Mesothelial cell of epicardium (in vitro differentiated cells): ENCODE data around the gene COL25A1. TPM values are rescaled to one million over a fixed set of nuclear protein-coding genes. Genes with fewer than 3 reads are reported as not detected.

Source experiments
- DNase-seq, 2 experiments: peaks; one replicate each; pipeline ENCODE4 v3.0.0; 2021; ENCODE audit warnings: low spot score in 2 of 2; ENCODE audit not compliant: unreplicated experiment in 2 of 2
- H3K27ac Mint-ChIP-seq: 2 replicates; pipeline ENCODE4 v1.8.0; 2021; ENCODE audit warnings: mixed read lengths
- H3K27me3 Mint-ChIP-seq: 2 replicates; pipeline ENCODE4 v1.8.0; 2021; ENCODE audit warnings: low read depth, mixed read lengths
- H3K36me3 Mint-ChIP-seq: 2 replicates; pipeline ENCODE4 v1.8.0; 2021; ENCODE audit warnings: mixed read lengths
- H3K4me1 Mint-ChIP-seq: 2 replicates; pipeline ENCODE4 v1.8.0; 2021; ENCODE audit warnings: mixed read lengths
- H3K4me3 Mint-ChIP-seq: 2 replicates; pipeline ENCODE4 v1.8.0; 2021; ENCODE audit warnings: mild to moderate bottlenecking, moderate library complexity, mixed read lengths
- H3K9me3 Mint-ChIP-seq: 2 replicates; pipeline ENCODE4 v1.8.0; 2021; ENCODE audit warnings: mixed read lengths
- CTCF ChIP-seq: fragments of 200-600 bp; sonication (generic); IDR thresholded peaks from one replicate; pipeline ENCODE4 v1.5.0; 2021; ENCODE audit warnings: antibody characterized with exemption; ENCODE audit not compliant: unreplicated experiment
- total RNA-seq: library from RNA; stranded (reverse); gene quantifications from 3 replicates; pipeline ENCODE4 v1.2.1, GENCODE V29; 2021

The COL25A1 gene
- total RNA-seq, 1 donor from 2014 or later: 56.7 TPM

- Mint-ChIP-seq H3K36me3 (no peaks in the 10 kb centered on the region), H3K9me3 (no peaks in the 10 kb centered on the region), H3K4me1 (peaks cover 29% of the 10 kb centered on the region), H3K4me3 (no peak overlapping the region), H3K27ac (no peak overlapping the region), H3K27me3 (peaks cover 2% of the 10 kb centered on the region)
- no peak for TF ChIP-seq CTCF
- no peak for DNase-seq
These were observed 338.5 kb downstream of the COL25A1 start for GRCh38 chr4:108963910-108964309.

GRCh38 chr4:108959491-108959890 is 343.0 kb downstream of the COL25A1 start:
- no peaks in the 10 kb centered on the region for H3K36me3 Mint-ChIP-seq
- peaks cover 13% of the 10 kb centered on the region for H3K4me1 Mint-ChIP-seq
- no peak overlapping the region for H3K4me3 Mint-ChIP-seq
- H3K27me3 Mint-ChIP-seq: peaks cover 2% of the 10 kb centered on the region
- H3K9me3 Mint-ChIP-seq: no peaks in the 10 kb centered on the region
- no peak for DNase-seq
- TF ChIP-seq CTCF: no peak
- H3K27ac Mint-ChIP-seq: no peak overlapping the region

- no peaks in the 10 kb centered on the region for H3K36me3 Mint-ChIP-seq
- peaks cover 9% of the 10 kb centered on the region for H3K4me1 Mint-ChIP-seq
- no peak overlapping the region for H3K27ac Mint-ChIP-seq
- DNase-seq: no peak
- no peaks in the 10 kb centered on the region for H3K27me3 Mint-ChIP-seq
- no peak overlapping the region for H3K4me3 Mint-ChIP-seq
- no peaks in the 10 kb centered on the region for H3K9me3 Mint-ChIP-seq
- TF ChIP-seq CTCF: no peak
These were observed 347.6 kb downstream of the COL25A1 start for GRCh38 chr4:108954880-108955279.

- H3K4me1 Mint-ChIP-seq: peaks cover 4% of the 10 kb centered on the region
- no peaks in the 10 kb centered on the region for H3K27me3 Mint-ChIP-seq
- DNase-seq: no peak
- no peak overlapping the region for H3K4me3 Mint-ChIP-seq
- TF ChIP-seq CTCF: no peak
- H3K9me3 Mint-ChIP-seq: no peaks in the 10 kb centered on the region
- no peaks in the 10 kb centered on the region for H3K36me3 Mint-ChIP-seq
- no peak overlapping the region for H3K27ac Mint-ChIP-seq
These were observed 348.5 kb downstream of the COL25A1 start for GRCh38 chr4:108953941-108954340.

GRCh38 chr4:108950158-108950915 is 352.1 kb downstream of the COL25A1 start:
- Mint-ChIP-seq H3K4me3 (no peak overlapping the region), H3K9me3 (no peaks in the 10 kb centered on the region)
- no peak for DNase-seq

More at GRCh38 chr4:108950158-108950915, 352.1 kb downstream of the COL25A1 start:
- Mint-ChIP-seq H3K4me1 (peaks cover 18% of the 10 kb centered on the region), H3K27ac (no peak overlapping the region), H3K27me3 (no peaks in the 10 kb centered on the region), H3K36me3 (no peaks in the 10 kb centered on the region)
- TF ChIP-seq CTCF: no peak
